ENCODE measurements around the gene DISP2. TPM values are rescaled to one million over a fixed set of nuclear protein-coding genes. Genes with fewer than 3 reads are reported as not detected.
A peak's percentile ranks its signal among the peaks of the same experiment; 100 is the strongest.

DISP2 gene
- total and polyA plus RNA-seq, 9 of the 15 experiments (the other 6 are each of a cell fraction or from before 2014, with no cell fraction given), result 0.06 to 0.89 (median 0.15) TPM; not detected in 1

DNA sequence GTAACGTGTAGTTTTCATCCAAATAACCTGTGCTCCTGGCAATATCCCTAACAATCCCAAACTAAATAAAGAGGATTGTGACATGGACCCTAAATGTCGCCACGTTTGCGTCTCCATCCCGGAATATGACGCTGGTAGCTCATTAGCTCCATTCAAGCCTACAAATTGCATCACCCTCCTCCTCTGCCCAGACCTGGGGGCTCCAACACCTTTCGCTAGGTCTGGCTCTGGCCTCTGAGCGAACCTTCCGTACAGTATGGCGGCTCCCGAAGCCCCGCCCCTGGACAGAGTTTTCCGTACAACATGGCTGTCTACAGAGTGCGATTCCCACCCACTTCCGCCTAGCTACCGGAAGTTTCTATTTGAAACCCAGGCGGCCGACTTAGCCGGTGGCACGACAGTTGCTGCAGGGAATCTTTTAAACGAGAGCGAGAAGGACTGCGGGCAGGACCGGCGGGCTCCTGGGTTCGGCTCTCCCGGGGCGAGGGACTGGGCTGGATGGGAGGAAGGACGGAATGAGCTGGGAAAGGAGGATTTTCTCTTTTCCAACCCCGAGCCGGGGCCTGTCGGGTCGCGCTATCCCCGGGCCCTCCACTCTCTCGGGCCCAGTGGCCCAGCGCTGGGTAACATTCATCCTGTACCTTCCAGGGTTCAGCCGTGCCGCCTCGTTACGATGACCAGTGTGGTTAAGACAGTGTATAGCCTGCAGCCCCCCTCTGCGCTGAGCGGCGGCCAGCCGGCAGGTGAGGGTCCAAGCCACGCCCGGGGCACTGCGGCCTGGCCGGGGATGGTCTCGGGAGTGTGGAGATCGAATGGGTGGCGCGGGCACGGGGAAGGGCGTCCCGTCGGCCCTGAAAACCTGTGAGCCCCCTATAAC lies 24.8 kb downstream of the DISP2 start, which contains the start of gene KNSTRN (continued):
- TF ChIP-seq, protein P1, sequence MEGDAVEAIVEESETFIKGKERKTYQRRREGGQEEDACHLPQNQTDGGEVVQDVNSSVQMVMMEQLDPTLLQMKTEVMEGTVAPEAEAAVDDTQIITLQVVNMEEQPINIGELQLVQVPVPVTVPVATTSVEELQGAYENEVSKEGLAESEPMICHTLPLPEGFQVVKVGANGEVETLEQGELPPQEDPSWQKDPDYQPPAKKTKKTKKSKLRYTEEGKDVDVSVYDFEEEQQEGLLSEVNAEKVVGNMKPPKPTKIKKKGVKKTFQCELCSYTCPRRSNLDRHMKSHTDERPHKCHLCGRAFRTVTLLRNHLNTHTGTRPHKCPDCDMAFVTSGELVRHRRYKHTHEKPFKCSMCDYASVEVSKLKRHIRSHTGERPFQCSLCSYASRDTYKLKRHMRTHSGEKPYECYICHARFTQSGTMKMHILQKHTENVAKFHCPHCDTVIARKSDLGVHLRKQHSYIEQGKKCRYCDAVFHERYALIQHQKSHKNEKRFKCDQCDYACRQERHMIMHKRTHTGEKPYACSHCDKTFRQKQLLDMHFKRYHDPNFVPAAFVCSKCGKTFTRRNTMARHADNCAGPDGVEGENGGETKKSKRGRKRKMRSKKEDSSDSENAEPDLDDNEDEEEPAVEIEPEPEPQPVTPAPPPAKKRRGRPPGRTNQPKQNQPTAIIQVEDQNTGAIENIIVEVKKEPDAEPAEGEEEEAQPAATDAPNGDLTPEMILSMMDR (IDR thresholded peaks at IDR 0.05 in 2 of 3, conservative IDR thresholded peaks at IDR 0.05 in 1 of 3; ENCODE audit: insufficient read depth in 2 of 3, low read depth in 1 of 3, low read length in 3 of 3), result no peak; a peak in 1 of 6 replicates
- TF ChIP-seq, protein P2, sequence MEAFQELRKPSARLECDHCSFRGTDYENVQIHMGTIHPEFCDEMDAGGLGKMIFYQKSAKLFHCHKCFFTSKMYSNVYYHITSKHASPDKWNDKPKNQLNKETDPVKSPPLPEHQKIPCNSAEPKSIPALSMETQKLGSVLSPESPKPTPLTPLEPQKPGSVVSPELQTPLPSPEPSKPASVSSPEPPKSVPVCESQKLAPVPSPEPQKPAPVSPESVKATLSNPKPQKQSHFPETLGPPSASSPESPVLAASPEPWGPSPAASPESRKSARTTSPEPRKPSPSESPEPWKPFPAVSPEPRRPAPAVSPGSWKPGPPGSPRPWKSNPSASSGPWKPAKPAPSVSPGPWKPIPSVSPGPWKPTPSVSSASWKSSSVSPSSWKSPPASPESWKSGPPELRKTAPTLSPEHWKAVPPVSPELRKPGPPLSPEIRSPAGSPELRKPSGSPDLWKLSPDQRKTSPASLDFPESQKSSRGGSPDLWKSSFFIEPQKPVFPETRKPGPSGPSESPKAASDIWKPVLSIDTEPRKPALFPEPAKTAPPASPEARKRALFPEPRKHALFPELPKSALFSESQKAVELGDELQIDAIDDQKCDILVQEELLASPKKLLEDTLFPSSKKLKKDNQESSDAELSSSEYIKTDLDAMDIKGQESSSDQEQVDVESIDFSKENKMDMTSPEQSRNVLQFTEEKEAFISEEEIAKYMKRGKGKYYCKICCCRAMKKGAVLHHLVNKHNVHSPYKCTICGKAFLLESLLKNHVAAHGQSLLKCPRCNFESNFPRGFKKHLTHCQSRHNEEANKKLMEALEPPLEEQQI (IDR thresholded peaks at IDR 0.05), result no peak
- TF ChIP-seq GTF2A2 (tag; IDR thresholded peaks at IDR 0.05) (no peak), SRSF3 (IDR thresholded peaks at IDR 0.05; ENCODE audit: insufficient read depth, low read length) (no peak), JUND (IDR thresholded peaks at IDR 0.05; ENCODE audit: borderline replicate concordance, low read depth, low read length) (no peak), JUND (tag; IDR thresholded peaks at IDR 0.05; ENCODE audit: borderline replicate concordance, low read depth, low read length) (no peak), ZFP1 (CRISPR knock-in tag; IDR thresholded peaks at IDR 0.05) (no peak), CHD4 (IDR thresholded peaks at IDR 0.05; ENCODE audit: insufficient read depth, insufficient replicate concordance, low read depth, low read length, poor library complexity, severe bottlenecking) (no peak), GATAD2B (IDR thresholded peaks at IDR 0.05; ENCODE audit: borderline replicate concordance) (no peak), BRF1 (IDR thresholded peaks at IDR 0.05; ENCODE audit: borderline replicate concordance, extremely low read depth, insufficient read length) (no peak), NFE2L1 (tag; IDR thresholded peaks at IDR 0.05; ENCODE audit: borderline replicate concordance, low read depth) (no peak), TAL1 (IDR thresholded peaks at IDR 0.05) (no peak; the same call in 1 of the 2 replicates), NR2C2 (CRISPR knock-in tag; IDR thresholded peaks at IDR 0.05) (no peak), NR2C2 (tag; IDR thresholded peaks at IDR 0.05) (peak; percentile 65), BDP1 (IDR thresholded peaks at IDR 0.05; ENCODE audit: insufficient read depth, insufficient read length) (no peak), RNF2 (IDR thresholded peaks at IDR 0.05) (no peak), RHOXF2B (CRISPR knock-in tag; conservative IDR thresholded peaks at IDR 0.05) (no peak), SMAD3 (CRISPR knock-in tag; conservative IDR thresholded peaks at IDR 0.05) (no peak)
- TF ChIP-seq, protein P3, sequence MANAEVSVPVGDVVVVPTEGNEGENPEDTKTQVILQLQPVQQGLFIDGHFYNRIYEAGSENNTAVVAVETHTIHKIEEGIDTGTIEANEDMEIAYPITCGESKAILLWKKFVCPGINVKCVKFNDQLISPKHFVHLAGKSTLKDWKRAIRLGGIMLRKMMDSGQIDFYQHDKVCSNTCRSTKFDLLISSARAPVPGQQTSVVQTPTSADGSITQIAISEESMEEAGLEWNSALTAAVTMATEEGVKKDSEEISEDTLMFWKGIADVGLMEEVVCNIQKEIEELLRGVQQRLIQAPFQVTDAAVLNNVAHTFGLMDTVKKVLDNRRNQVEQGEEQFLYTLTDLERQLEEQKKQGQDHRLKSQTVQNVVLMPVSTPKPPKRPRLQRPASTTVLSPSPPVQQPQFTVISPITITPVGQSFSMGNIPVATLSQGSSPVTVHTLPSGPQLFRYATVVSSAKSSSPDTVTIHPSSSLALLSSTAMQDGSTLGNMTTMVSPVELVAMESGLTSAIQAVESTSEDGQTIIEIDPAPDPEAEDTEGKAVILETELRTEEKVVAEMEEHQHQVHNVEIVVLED (CRISPR knock-in tag; IDR thresholded peaks at IDR 0.05), result no peak
- TF ChIP-seq, protein P4, sequence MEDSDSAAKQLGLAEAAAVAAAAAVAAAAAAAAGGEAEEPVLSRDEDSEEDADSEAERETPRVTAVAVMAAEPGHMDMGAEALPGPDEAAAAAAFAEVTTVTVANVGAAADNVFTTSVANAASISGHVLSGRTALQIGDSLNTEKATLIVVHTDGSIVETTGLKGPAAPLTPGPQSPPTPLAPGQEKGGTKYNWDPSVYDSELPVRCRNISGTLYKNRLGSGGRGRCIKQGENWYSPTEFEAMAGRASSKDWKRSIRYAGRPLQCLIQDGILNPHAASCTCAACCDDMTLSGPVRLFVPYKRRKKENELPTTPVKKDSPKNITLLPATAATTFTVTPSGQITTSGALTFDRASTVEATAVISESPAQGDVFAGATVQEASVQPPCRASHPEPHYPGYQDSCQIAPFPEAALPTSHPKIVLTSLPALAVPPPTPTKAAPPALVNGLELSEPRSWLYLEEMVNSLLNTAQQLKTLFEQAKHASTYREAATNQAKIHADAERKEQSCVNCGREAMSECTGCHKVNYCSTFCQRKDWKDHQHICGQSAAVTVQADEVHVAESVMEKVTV (CRISPR knock-in tag; IDR thresholded peaks at IDR 0.05), result no peak

Measured in K562 (cell line).